ENCODE data around the gene RPTOR. TPM values are rescaled to one million over a fixed set of nuclear protein-coding genes. Genes with fewer than 3 reads are reported as not detected.

RPTOR gene
- polyA plus RNA-seq, 1 of the 3 experiments (the other 2 are of a cell fraction) = 14.9 TPM

- Histone ChIP-seq H3K4me3 (ENCODE audit: low read depth in 2 of 2, low read length in 1 of 2) (no peak overlapping the region), H3K9ac (no peak overlapping the region), H2AFZ (ENCODE audit: low read depth) (no peak overlapping the region), H3K9me2 (no peaks in the 10 kb centered on the region), H3K27me3 (ENCODE audit: insufficient read depth) (no peaks in the 10 kb centered on the region), H3F3A (replicated peaks; ENCODE audit: insufficient read depth) (no peaks in the 10 kb centered on the region), H3K79me2 (ENCODE audit: insufficient read depth) (peaks cover 51% of the 10 kb centered on the region), H4K20me1 (ENCODE audit: insufficient read depth) (peaks cover 32% of the 10 kb centered on the region), H3K4me1 (ENCODE audit: control insufficient read depth in 1 of 2, insufficient read depth in 2 of 2, low read depth in 1 of 2, low read length in 1 of 2) (peaks cover 0 to 3% of the 10 kb centered on the region in 2 experiments; a peak in 1 of 4 replicates), H3K4me2 (no peak overlapping the region), H3K9me3 (no peaks in the 10 kb centered on the region), H3K27ac (ENCODE audit: low read depth in 2 of 2, low read length in 1 of 2) (no peak overlapping the region), H3K36me3 (replicated peaks in 1 of 2; ENCODE audit: control insufficient read depth in 1 of 2, insufficient read depth in 2 of 2, low read length in 1 of 2) (no peaks in the 10 kb centered on the region)
- TF ChIP-seq FOXM1 (IDR thresholded peaks at IDR 0.05; ENCODE audit: low read depth) = no peak
- no peak for TF ChIP-seq SIN3A (IDR thresholded peaks at IDR 0.05; ENCODE audit: borderline replicate concordance, low read depth, low read length)
- TF ChIP-seq RAD21 (IDR thresholded peaks at IDR 0.05; ENCODE audit: low read length) = no peak
- TF ChIP-seq USF2 (IDR thresholded peaks at IDR 0.05; ENCODE audit: borderline replicate concordance, low read depth, low read length) = no peak
- no peak for TF ChIP-seq EZH2phosphoT487 (IDR thresholded peaks at IDR 0.05; ENCODE audit: borderline replicate concordance, low read depth)
- TF ChIP-seq CHD2 (IDR thresholded peaks at IDR 0.05; ENCODE audit: low read length, partially characterized antibody) = no peak
- POLR2A ChIA-PET = interaction anchor here (0.6 kb wide), 1 partner anchor 102 kb away, joined by 5 read pairs; no protein-coding TSS in a partner anchor
- CTCF ChIA-PET = no interaction called here
- no peak for DNase-seq
- WGBS (ENCODE audit: low lambda C conversion rate) = 95% methylated on average over 12 of the region's 12 CpGs
These were observed 69.9 kb downstream of the RPTOR start for GRCh38 chr17:80614332-80615047.

- H3K4me3 ChIP-seq (ENCODE audit: low read depth in 2 of 2, low read length in 1 of 2) = no peak overlapping the region
- no peak overlapping the region for H3K27ac ChIP-seq (ENCODE audit: low read depth in 2 of 2, low read length in 1 of 2)
- peaks cover 0 to 3% of the 10 kb centered on the region in 2 experiments; a peak in 1 of 4 replicates for H3K4me1 ChIP-seq (ENCODE audit: control insufficient read depth in 1 of 2, insufficient read depth in 2 of 2, low read depth in 1 of 2, low read length in 1 of 2)
- TF ChIP-seq TCF12 (IDR thresholded peaks at IDR 0.05) (no peak), MXI1 (IDR thresholded peaks at IDR 0.05; ENCODE audit: low read depth, low read length) (no peak), SIN3A (IDR thresholded peaks at IDR 0.05; ENCODE audit: borderline replicate concordance, low read depth, low read length) (no peak)
- H3F3A ChIP-seq (replicated peaks; ENCODE audit: insufficient read depth) = no peaks in the 10 kb centered on the region
- peaks cover 49% of the 10 kb centered on the region for H3K79me2 ChIP-seq (ENCODE audit: insufficient read depth)
- WGBS (ENCODE audit: low lambda C conversion rate) = 93% methylated on average over 4 of the region's 4 CpGs
- no peaks in the 10 kb centered on the region for H3K9me2 ChIP-seq
- no peak for DNase-seq
- no peak overlapping the region for H2AFZ ChIP-seq (ENCODE audit: low read depth)
- no peak overlapping the region for H3K4me2 ChIP-seq
- H3K36me3 ChIP-seq (replicated peaks in 1 of 2; ENCODE audit: control insufficient read depth in 1 of 2, insufficient read depth in 2 of 2, low read length in 1 of 2) = no peaks in the 10 kb centered on the region
- no peaks in the 10 kb centered on the region for H3K9me3 ChIP-seq
- CTCF ChIA-PET = interaction anchor here (0.9 kb wide), 1 partner anchor 40 kb away, joined by 4 read pairs; no protein-coding TSS in a partner anchor
- H3K9ac ChIP-seq = no peak overlapping the region
- peaks cover 31% of the 10 kb centered on the region for H4K20me1 ChIP-seq (ENCODE audit: insufficient read depth)
- POLR2A ChIA-PET = interaction anchor here (0.6 kb wide), 1 partner anchor 102 kb away, joined by 5 read pairs; no protein-coding TSS in a partner anchor
- H3K27me3 ChIP-seq (ENCODE audit: insufficient read depth) = no peaks in the 10 kb centered on the region
These were observed 70.7 kb downstream of the RPTOR start for GRCh38 chr17:80615376-80615775.

GRCh38 chr17:80616705-80617104 is 72.1 kb downstream of the RPTOR start:
- 93% methylated on average over 6 of the region's 6 CpGs for WGBS (ENCODE audit: low lambda C conversion rate)
- H3K9me2 ChIP-seq = no peaks in the 10 kb centered on the region
- peaks cover 29% of the 10 kb centered on the region for H4K20me1 ChIP-seq (ENCODE audit: insufficient read depth)
- H3K9ac ChIP-seq = no peak overlapping the region
- H3K79me2 ChIP-seq (ENCODE audit: insufficient read depth) = peaks cover 48% of the 10 kb centered on the region
- no peak overlapping the region for H2AFZ ChIP-seq (ENCODE audit: low read depth)
- no peak overlapping the region for H3K4me2 ChIP-seq
- H3K4me1 ChIP-seq (ENCODE audit: control insufficient read depth in 1 of 2, insufficient read depth in 2 of 2, low read depth in 1 of 2, low read length in 1 of 2) = peaks cover 3 to 4% of the 10 kb centered on the region in 2 experiments; a peak in 2 of 4 replicates
- H3K4me3 ChIP-seq (ENCODE audit: low read depth in 2 of 2, low read length in 1 of 2) = no peak overlapping the region
- no peak for DNase-seq
- no peaks in the 10 kb centered on the region for H3F3A ChIP-seq (replicated peaks; ENCODE audit: insufficient read depth)
- H3K9me3 ChIP-seq = no peaks in the 10 kb centered on the region
- no peak overlapping the region for H3K27ac ChIP-seq (ENCODE audit: low read depth in 2 of 2, low read length in 1 of 2)
- POLR2A ChIA-PET = no interaction called here
- H3K27me3 ChIP-seq (ENCODE audit: insufficient read depth) = no peaks in the 10 kb centered on the region
- H3K36me3 ChIP-seq (replicated peaks in 1 of 2; ENCODE audit: control insufficient read depth in 1 of 2, insufficient read depth in 2 of 2, low read length in 1 of 2) = no peaks in the 10 kb centered on the region
- CTCF ChIA-PET = interaction anchor here (0.9 kb wide), 1 partner anchor 139 kb away, joined by 3 read pairs; no protein-coding TSS in a partner anchor
- TF ChIP-seq IRF3 (IDR thresholded peaks at IDR 0.05; ENCODE audit: low read depth, low read length) (no peak), RFX5 (IDR thresholded peaks at IDR 0.05; ENCODE audit: low read length) (no peak), EZH2phosphoT487 (IDR thresholded peaks at IDR 0.05; ENCODE audit: borderline replicate concordance, low read depth) (no peak), TEAD4 (IDR thresholded peaks at IDR 0.05; ENCODE audit: borderline replicate concordance, insufficient read depth) (no peak), RXRA (IDR thresholded peaks at IDR 0.05; ENCODE audit: borderline replicate concordance, low read depth) (no peak), NFIC (IDR thresholded peaks at IDR 0.05; ENCODE audit: borderline replicate concordance) (no peak), CHD2 (IDR thresholded peaks at IDR 0.05; ENCODE audit: low read length, partially characterized antibody) (no peak), USF2 (IDR thresholded peaks at IDR 0.05; ENCODE audit: borderline replicate concordance, low read depth, low read length) (no peak), JUND (IDR thresholded peaks at IDR 0.05) (no peak), EP300 (IDR thresholded peaks at IDR 0.05; ENCODE audit: borderline replicate concordance in 1 of 2, low read depth in 1 of 2, low read length in 1 of 2) (no peak)
